Uterus (tissue), 4 donors: ENCODE results near the gene HOXA6. TPM values are rescaled to one million over a fixed set of nuclear protein-coding genes. Genes with fewer than 3 reads are reported as not detected.

Experiments used
- DNase-seq, 2 donors: peaks; one replicate each; pipeline ENCODE4 v3.0.0-alpha.2; 2019 to 2020
- H3K27ac ChIP-seq, 2 donors: fragments of 200-600 bp; sonication (generic); 1 replicate in 1 of 2; 2 replicates in 1 of 2; pipeline ENCODE4 v1.5.1; 2016 to 2018
- H3K27me3 ChIP-seq, 2 donors: fragments of 200-600 bp; sonication (generic); one replicate each; pipeline ENCODE4 v1.5.1; 2018 to 2019; ENCODE audit warnings: control low read depth in 1 of 2
- H3K36me3 ChIP-seq, 2 donors: fragments of 200-600 bp; sonication (generic); one replicate each; pipeline ENCODE4 v1.5.1; 2019; ENCODE audit warnings: control low read depth in 1 of 2
- H3K4me1 ChIP-seq, 2 donors: fragments of 200-600 bp; sonication (generic); one replicate each; pipeline ENCODE4 v1.5.1; 2018 to 2019; ENCODE audit warnings: control low read depth in 1 of 2
- H3K4me3 ChIP-seq, 2 donors: fragments of 200-600 bp; sonication (generic); 1 replicate in 1 of 2; 2 replicates in 1 of 2; pipeline ENCODE4 v1.5.1; 2018 to 2019; ENCODE audit warnings: mild to moderate bottlenecking in 1 of 2
- H3K9me3 ChIP-seq, 2 donors: fragments of 200-600 bp; sonication (generic); one replicate each; pipeline ENCODE4 v1.5.1; 2019; ENCODE audit warnings: control low read depth in 1 of 2
- POLR2A ChIP-seq, 2 donors: fragments of 450-650 bp; IDR thresholded peaks; one replicate each; pipeline ENCODE4 v1.6.1; 2016; ENCODE audit warnings: antibody characterized with exemption in 2 of 2, mild to moderate bottlenecking in 1 of 2, moderate library complexity in 1 of 2
- intact Hi-C: fragments of 100-400 bp; cut with DNase I; formaldehyde crosslinking; loops from one replicate; pipeline ENCODE4 v1.15.1; 2023; ENCODE audit warnings: low total_unique reads
- total RNA-seq, 4 donors: library from RNA; depleted of rRNA in 3 of 4; stranded (reverse); fragments of >200 nt in 3 of 4; gene quantifications; one replicate each; pipeline versions ENCODE4 v1.1.0 to v1.2.4, GENCODE V29; 2014 to 2023
- TF ChIP-seq, protein P1 (sequence below), 4 experiments: fragments of 200-600 bp in 2 of 4; fragments of 450-650 bp in 2 of 4; sonication (generic) in 2 of 4; IDR thresholded peaks; one replicate each; pipeline ENCODE4 v1.5.1; 2016 to 2019; ENCODE audit warnings: antibody characterized with exemption in 4 of 4, mild to moderate bottlenecking in 2 of 4, moderate library complexity in 1 of 4
- donor health status: DM: yes; HTN: yes; CAD: no.

Gene HOXA6
- total RNA-seq, 4 donors from 2014 or later, result 1.8 to 19.1 (median 15.4) TPM

DNA sequence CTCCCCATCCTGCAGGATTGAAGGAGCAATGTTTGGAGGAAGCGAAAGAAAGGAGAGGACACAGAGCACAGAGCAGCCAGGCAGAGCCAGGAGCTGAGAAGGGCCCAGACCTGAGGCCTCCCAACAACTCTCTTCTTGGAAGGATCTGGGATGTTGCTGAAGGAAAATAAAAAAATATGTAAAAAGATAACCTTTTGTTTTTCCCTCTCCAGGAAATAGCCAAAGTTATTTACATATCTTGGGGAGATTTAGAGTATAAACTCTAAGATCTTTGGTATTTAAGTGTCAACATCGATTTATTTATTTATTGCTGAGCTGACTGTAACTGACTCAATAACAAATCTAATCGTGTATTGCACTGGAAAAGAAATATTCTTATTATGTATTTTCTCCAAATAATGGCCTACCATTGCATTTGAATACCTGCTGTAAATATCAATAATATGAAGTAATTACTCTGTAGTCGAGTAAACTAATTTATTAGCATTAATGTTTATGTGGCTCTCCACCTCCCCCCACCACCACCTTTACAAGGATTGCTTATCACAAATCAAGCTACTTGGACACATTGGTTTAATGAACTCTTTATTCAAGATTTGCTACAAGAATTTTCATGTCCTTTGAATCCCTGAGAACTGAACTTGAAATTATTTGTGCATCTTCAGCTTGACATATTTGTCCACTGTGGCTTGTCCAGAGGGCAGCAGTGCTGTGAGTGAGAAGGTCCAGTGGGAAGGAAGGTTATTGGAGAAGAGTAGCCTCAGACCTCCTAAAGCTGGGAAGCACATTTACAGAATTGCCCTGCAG lies 39.3 kb upstream of the HOXA6 start:
- intact Hi-C loops, result loop anchor here (5.0 kb wide), 1 partner anchor 475 kb away; the partner anchor contains the start of gene HIBADH
- no peaks in the 10 kb centered on the region for H3K36me3 ChIP-seq
- H3K27me3 ChIP-seq, result no peaks in the 10 kb centered on the region
- peak overlapping the region; percentile 56 to 79 for H3K4me3 ChIP-seq
- H3K4me1 ChIP-seq, result no peaks in the 10 kb centered on the region
- peak in 1 of 2 donors; percentile 42 for DNase-seq
- TF ChIP-seq POLR2A (IDR thresholded peaks at IDR 0.05), result no peak
- TF ChIP-seq, protein P1, sequence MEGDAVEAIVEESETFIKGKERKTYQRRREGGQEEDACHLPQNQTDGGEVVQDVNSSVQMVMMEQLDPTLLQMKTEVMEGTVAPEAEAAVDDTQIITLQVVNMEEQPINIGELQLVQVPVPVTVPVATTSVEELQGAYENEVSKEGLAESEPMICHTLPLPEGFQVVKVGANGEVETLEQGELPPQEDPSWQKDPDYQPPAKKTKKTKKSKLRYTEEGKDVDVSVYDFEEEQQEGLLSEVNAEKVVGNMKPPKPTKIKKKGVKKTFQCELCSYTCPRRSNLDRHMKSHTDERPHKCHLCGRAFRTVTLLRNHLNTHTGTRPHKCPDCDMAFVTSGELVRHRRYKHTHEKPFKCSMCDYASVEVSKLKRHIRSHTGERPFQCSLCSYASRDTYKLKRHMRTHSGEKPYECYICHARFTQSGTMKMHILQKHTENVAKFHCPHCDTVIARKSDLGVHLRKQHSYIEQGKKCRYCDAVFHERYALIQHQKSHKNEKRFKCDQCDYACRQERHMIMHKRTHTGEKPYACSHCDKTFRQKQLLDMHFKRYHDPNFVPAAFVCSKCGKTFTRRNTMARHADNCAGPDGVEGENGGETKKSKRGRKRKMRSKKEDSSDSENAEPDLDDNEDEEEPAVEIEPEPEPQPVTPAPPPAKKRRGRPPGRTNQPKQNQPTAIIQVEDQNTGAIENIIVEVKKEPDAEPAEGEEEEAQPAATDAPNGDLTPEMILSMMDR (IDR thresholded peaks at IDR 0.05), result no peak
- H3K27ac ChIP-seq, result peak overlapping the region; percentile 94 to 96
- H3K9me3 ChIP-seq, result no peaks in the 10 kb centered on the region

DNA sequence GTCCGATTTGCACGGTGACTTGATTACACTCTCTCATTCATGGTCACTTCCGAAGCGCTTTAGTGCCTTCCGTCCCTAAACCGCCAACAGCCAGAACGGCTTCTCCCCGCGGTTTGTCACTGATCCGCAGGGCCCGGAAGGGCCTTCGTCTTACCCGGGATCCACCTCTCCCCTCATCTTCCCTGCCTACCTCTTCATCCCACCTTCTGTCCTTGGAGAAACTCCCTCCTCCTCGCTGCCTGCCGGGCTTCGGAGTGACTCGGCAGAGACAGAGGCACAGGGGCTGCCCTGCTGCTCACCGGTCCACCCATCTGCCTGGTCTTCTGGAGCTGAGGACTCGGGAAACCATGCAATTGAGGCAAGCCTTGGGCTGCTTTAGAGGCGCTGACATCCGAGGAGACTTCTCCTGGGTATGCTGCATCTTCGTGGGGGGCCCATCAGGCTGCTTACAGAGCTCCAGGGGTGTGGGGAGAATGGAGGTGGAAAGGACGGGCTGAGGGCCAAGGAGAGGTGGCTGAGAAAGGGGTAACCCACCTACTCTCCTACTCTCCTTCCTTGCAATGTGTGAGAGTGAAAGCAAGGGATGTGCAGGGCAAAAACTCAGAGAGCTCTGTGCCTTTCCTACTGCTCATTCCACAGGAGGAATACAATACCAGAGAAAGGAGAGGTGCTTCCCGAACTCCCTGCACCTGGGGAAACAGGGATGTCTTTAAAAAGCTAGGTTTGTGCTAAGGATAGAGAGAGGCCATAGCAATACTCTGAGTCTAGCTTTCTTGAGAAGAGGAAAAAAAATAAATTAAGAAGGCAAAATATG lies 38.5 kb upstream of the HOXA6 start:
- Histone ChIP-seq H3K27me3 (no peaks in the 10 kb centered on the region), H3K4me3 (peak overlapping the region; percentile 56 to 79), H3K9me3 (no peaks in the 10 kb centered on the region), H3K4me1 (no peaks in the 10 kb centered on the region), H3K27ac (peak overlapping the region; percentile 94 to 96), H3K36me3 (no peaks in the 10 kb centered on the region)
- peak in 1 of 2 donors; percentile 47 for DNase-seq
- no peak for TF ChIP-seq POLR2A (IDR thresholded peaks at IDR 0.05)
- TF ChIP-seq, protein P1 (IDR thresholded peaks at IDR 0.05), result no peak
- intact Hi-C loops, result loop anchor here (5.0 kb wide), 1 partner anchor 476 kb away; the partner anchor contains the start of gene HIBADH

DNA sequence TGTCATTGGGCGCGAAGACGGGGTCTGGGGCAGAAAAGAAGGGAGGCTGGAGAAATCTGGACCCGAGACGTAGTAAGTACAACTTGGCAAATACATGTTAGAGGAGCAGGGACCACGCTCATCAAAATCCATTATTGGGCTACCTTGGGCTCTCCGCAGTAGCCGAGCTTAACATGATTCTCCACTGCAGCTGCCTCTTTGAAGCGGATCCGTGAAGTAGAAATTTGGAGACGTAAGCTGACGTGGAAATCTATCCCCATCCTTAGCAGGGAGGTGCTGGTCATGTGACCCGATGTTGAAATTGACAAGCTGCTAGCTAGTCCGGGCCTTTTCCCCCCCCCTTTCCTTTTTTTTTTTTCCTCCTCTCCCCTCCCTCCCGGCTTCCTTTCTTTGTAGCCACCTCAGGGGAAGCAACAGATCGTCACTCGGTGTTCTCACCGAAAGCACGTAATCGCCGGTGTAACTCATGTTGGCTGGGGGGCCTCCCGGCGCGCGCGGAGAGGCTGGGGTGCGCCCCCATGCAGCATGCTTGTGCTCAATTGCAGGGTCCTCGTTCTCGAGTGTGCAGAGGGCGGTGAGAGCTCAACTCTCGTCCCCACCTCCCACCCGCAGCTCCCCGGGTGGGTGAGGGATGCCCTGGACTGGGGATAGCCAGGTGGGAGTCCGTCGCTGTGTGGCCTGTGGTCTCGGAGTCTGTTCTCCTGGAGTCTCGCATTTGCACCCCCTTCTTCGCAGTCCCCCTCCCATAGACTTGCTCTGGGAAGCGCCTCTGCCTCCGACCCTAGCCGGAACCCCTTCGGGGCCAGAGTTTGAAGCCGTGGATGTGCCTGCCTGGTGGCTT lies 37.7 kb upstream of the HOXA6 start, which contains the start of gene HOXA11:
Gene HOXA11 (minus strand): TSS at position 220 of the 841 bp plus-strand sequence. CDS start 88 bp downstream, at position 132.
- Histone ChIP-seq H3K27ac (peak within 1 kb of the TSS; percentile 94 to 96), H3K4me1 (no peaks in the 10 kb centered on the region), H3K9me3 (no peaks in the 10 kb centered on the region), H3K27me3 (no peaks in the 10 kb centered on the region), H3K4me3 (peak within 1 kb of the TSS; percentile 56 to 79), H3K36me3 (no peaks in the 10 kb centered on the region)
- DNase-seq, result peak; percentile 82 to 97
- intact Hi-C loops, result loop anchor here (5.0 kb wide), 1 partner anchor 477 kb away; the partner anchor contains the start of gene HIBADH
- TF ChIP-seq, protein P1 (IDR thresholded peaks at IDR 0.05), result no peak
- TF ChIP-seq POLR2A (IDR thresholded peaks at IDR 0.05), result peak; percentile 83 to 84

DNA sequence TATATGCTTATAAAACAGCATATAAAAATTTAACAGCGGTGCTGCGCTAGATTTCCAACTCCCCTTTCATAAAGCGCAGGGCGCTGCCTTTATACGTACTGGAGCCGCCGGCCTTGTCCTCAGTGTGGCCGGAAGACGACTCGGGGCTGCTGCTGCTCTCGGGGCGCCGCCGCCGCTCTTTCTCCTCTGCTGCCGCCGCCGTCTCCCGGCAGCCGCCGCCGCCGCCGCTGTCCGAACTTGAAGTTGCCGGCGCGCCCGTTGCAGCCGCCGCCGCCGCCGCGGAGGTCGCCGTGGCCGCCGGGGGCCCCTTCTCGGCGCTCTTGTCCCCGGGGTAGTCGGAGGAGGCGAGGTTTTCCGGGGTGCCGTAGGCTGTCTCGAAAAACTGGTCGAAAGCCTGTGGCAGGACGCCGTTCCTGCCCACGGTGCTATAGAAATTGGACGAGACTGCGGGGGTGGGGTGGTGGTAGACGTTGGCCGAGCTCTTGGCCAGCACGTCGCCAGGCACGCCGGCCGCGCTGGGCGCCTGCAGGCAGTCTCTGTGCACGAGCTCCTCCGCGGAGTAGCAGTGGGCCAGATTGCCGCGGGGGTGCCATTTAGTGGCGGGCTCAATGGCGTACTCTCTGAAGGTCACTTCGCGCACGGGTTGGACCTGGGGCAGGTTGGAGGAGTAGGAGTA lies 36.9 kb upstream of the HOXA6 start:
- H3K4me3 ChIP-seq, result peak overlapping the region; percentile 56 to 79
- H3K4me1 ChIP-seq, result no peaks in the 10 kb centered on the region
- intact Hi-C loops, result loop anchor here (5.0 kb wide), 2 partner anchors 478 to 1327 kb away; partner anchors contain the start of gene HIBADH
- no peaks in the 10 kb centered on the region for H3K9me3 ChIP-seq
- peak; percentile 38 to 51 for DNase-seq
- no peaks in the 10 kb centered on the region for H3K36me3 ChIP-seq
- peak overlapping the region; percentile 94 to 96 for H3K27ac ChIP-seq
- TF ChIP-seq, protein P1 (IDR thresholded peaks at IDR 0.05), result no peak
- TF ChIP-seq POLR2A (IDR thresholded peaks at IDR 0.05), result peak in 1 of 2 donors; percentile 9
- H3K27me3 ChIP-seq, result no peaks in the 10 kb centered on the region
